ENCODE results near the gene ADGRG2.

DNA sequence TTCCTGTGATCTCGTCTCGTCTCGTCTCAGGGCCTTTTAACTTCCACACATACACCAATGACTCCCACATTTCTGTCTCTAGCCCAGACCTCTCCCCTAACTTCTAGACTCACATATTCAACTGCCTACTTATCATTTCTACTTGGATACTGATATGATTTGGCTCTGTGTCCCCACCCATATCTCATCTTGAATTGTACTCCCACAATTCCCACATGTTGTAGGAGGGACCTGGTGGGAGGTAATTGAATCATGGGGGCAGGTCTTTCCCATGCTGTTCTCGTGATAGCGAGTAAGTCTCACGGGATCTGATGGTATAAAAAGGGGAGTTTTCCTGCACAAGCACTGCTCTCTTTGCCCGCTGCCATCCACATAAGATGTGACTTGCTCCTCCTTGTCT lies 147.3 kb downstream of the ADGRG2 start:
- TF ChIP-seq, protein P1, sequence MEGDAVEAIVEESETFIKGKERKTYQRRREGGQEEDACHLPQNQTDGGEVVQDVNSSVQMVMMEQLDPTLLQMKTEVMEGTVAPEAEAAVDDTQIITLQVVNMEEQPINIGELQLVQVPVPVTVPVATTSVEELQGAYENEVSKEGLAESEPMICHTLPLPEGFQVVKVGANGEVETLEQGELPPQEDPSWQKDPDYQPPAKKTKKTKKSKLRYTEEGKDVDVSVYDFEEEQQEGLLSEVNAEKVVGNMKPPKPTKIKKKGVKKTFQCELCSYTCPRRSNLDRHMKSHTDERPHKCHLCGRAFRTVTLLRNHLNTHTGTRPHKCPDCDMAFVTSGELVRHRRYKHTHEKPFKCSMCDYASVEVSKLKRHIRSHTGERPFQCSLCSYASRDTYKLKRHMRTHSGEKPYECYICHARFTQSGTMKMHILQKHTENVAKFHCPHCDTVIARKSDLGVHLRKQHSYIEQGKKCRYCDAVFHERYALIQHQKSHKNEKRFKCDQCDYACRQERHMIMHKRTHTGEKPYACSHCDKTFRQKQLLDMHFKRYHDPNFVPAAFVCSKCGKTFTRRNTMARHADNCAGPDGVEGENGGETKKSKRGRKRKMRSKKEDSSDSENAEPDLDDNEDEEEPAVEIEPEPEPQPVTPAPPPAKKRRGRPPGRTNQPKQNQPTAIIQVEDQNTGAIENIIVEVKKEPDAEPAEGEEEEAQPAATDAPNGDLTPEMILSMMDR (IDR thresholded peaks at IDR 0.05; ENCODE audit: poor library complexity): no peak
- TF ChIP-seq EZH2phosphoT487 (IDR thresholded peaks at IDR 0.05; ENCODE audit: low read depth, severe bottlenecking, unreplicated experiment): no peak
